Left ventricle myocardium inferior (tissue), 1 donor: ENCODE data around the gene SCD5. TPM values are rescaled to one million over a fixed set of nuclear protein-coding genes. Genes with fewer than 3 reads are reported as not detected.

ENCODE experiments used
- DNase-seq: peaks from one replicate; pipeline ENCODE4 v3.0.0-alpha.2; 2020
- H3K27ac ChIP-seq: fragments of 200-600 bp; replicated peaks from 2 replicates; pipeline ENCODE4 v1.8.0; 2021
- H3K27me3 ChIP-seq: fragments of 200-600 bp; 2 replicates; pipeline ENCODE4 v1.8.0; 2021; ENCODE audit warnings: low read depth
- H3K36me3 ChIP-seq: fragments of 200-600 bp; 2 replicates; pipeline ENCODE4 v1.8.0; 2021
- H3K4me1 ChIP-seq: fragments of 200-600 bp; 2 replicates; pipeline ENCODE4 v1.8.0; 2021
- H3K4me3 ChIP-seq: fragments of 200-600 bp; 2 replicates; pipeline ENCODE4 v1.8.0; 2021; ENCODE audit warnings: mild to moderate bottlenecking, moderate library complexity
- H3K9me3 ChIP-seq: fragments of 200-600 bp; replicated peaks from 2 replicates; pipeline ENCODE4 v1.8.0; 2021
- CTCF ChIP-seq: fragments of 200-600 bp; IDR thresholded peaks from 2 replicates; pipeline ENCODE4 v1.8.0; 2021; ENCODE audit warnings: antibody characterized with exemption, mild to moderate bottlenecking, borderline replicate concordance
- intact Hi-C: fragments of 100-400 bp; cut with micrococcal nuclease; formaldehyde crosslinking; loops from one replicate; pipeline ENCODE4 v1.11.0; 2022
- total RNA-seq: library from RNA; stranded (reverse); fragmentation: NEBNext Ultra II Directional; extraction: Animal tissue kit (Norgen Biotek cat#: 25700); gene quantifications from one replicate; pipeline ENCODE4 v1.2.1, GENCODE V29; 2021
- donor health status: DM: no; HTN: yes; CAD: no; lungs with severe emphysema.

Gene SCD5
- total RNA-seq, 1 donor from 2014 or later, result 4.5 TPM

GRCh38 chr4:82784681-82785610 is 13.7 kb downstream of the SCD5 start:
- no peaks in the 10 kb centered on the region for H3K9me3 ChIP-seq
- H3K4me3 ChIP-seq, result no peak overlapping the region
- DNase-seq, result no peak
- H3K4me1 ChIP-seq, result peaks cover 40% of the 10 kb centered on the region
- H3K27me3 ChIP-seq, result peaks cover 19% of the 10 kb centered on the region
- no peak overlapping the region for H3K27ac ChIP-seq
- no peaks in the 10 kb centered on the region for H3K36me3 ChIP-seq
- TF ChIP-seq CTCF, result no peak
- intact Hi-C loops, result no loop called here

DNA sequence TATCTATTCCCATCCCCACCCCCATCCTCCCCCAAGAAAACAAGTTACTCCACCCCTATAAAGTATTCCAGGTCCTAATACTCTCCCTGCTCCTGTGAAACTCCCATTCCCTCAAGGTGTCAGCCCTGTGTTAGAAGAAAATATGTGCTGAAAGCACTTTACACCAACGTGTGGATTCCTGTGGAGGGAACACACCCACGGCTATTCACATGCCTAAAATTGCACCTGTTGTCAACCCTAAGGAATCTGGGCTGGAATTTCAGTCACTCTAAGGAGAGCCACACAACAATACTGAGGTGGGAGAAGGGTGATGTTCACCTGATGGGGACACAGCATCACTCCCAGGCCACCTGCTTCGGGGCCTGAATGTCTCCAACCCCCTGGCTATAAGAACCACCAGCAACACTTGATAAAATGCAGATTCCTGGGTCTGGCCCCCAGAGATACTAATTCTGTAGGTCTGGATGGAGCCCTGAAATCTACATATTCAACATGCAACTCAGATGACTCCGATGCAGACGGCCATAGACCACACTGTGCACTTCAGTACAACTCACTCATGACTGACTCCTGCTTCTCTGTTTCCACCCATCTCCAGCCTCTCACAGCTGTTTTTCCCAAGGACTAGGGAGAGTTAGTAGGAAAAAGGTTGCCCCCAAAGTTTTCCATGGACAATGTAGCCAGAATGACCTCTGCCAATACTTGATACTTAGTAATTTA is 15.8 kb downstream of the SCD5 start:
- H3K4me1 ChIP-seq, result peaks cover 34% of the 10 kb centered on the region

DNA sequence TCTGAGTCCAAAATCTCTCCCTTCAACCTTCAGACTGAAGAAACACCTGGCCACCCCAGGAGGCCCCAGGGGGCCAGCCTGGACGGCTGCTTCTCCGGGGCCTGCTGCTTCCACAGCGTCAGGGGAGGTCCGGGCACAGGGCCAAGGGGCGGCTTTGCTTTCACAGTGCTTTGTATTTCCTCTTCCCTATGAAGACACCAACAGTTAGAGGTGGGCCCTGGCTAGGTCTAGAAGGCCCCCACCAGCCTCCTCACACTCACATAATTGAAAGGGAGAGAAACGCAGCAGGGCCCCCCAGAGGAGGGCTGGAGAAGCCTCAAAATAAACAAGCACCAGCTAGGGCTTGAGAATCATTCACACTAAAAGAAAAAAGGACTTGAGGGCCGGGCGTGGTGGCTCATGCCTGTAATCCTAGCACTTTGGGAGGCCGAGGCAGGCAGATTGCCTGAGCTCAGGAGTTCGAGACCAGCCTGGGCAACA is 17.8 kb downstream of the SCD5 start:
- H3K27ac ChIP-seq, result peak overlapping the region; percentile 1
- intact Hi-C loops, result no loop called here
- TF ChIP-seq CTCF, result no peak
- no peaks in the 10 kb centered on the region for H3K9me3 ChIP-seq
- peak; percentile 82 for DNase-seq
- H3K27me3 ChIP-seq, result no peaks in the 10 kb centered on the region
- no peak overlapping the region for H3K4me3 ChIP-seq
- peaks cover 29% of the 10 kb centered on the region for H3K4me1 ChIP-seq
- H3K36me3 ChIP-seq, result no peaks in the 10 kb centered on the region

More for the DNA sequence above, 15.8 kb downstream of the SCD5 start:
- Histone ChIP-seq H3K9me3 (no peaks in the 10 kb centered on the region), H3K4me3 (no peak overlapping the region), H3K36me3 (no peaks in the 10 kb centered on the region), H3K27me3 (peaks cover 13% of the 10 kb centered on the region), H3K27ac (no peak overlapping the region)
- TF ChIP-seq CTCF, result no peak
- DNase-seq, result no peak
- intact Hi-C loops, result no loop called here

GRCh38 chr4:82780170-82780751 is 18.3 kb downstream of the SCD5 start:
- no peaks in the 10 kb centered on the region for H3K36me3 ChIP-seq
- no peak for DNase-seq
- no peaks in the 10 kb centered on the region for H3K27me3 ChIP-seq
- no peak for TF ChIP-seq CTCF
- no peaks in the 10 kb centered on the region for H3K9me3 ChIP-seq
- no peak overlapping the region for H3K4me3 ChIP-seq
- intact Hi-C loops, result no loop called here
- peaks cover 24% of the 10 kb centered on the region for H3K4me1 ChIP-seq
- H3K27ac ChIP-seq, result no peak overlapping the region

DNA sequence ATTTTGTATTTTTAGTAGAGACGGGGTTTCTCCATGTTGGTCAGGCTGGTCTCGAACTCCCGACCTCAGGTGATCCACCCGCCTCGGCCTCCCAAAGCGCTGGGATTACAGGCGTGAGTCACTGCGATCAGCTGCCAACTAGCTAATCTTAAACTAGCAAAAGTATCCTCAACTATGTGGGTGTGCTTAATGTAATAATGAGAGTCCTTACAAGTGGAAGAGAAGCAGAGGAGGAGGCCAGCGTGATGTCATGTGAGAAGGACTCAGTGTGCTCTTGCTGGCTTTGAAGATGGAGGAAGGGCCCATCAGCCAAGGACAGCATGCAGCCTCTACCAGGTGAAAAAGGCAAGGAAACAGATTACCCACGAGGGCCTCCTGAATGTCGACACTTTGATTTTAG is 19.6 kb downstream of the SCD5 start:
- no peaks in the 10 kb centered on the region for H3K27me3 ChIP-seq
- intact Hi-C loops, result no loop called here
- no peak for TF ChIP-seq CTCF

More for the DNA sequence above, 19.6 kb downstream of the SCD5 start:
- no peak overlapping the region for H3K27ac ChIP-seq
- DNase-seq, result no peak
- no peak overlapping the region for H3K4me3 ChIP-seq
- no peaks in the 10 kb centered on the region for H3K9me3 ChIP-seq
- H3K4me1 ChIP-seq, result peaks cover 19% of the 10 kb centered on the region
- H3K36me3 ChIP-seq, result no peaks in the 10 kb centered on the region
